ENCODE measurements around the gene XYLT1.

The XYLT1 gene

DNA sequence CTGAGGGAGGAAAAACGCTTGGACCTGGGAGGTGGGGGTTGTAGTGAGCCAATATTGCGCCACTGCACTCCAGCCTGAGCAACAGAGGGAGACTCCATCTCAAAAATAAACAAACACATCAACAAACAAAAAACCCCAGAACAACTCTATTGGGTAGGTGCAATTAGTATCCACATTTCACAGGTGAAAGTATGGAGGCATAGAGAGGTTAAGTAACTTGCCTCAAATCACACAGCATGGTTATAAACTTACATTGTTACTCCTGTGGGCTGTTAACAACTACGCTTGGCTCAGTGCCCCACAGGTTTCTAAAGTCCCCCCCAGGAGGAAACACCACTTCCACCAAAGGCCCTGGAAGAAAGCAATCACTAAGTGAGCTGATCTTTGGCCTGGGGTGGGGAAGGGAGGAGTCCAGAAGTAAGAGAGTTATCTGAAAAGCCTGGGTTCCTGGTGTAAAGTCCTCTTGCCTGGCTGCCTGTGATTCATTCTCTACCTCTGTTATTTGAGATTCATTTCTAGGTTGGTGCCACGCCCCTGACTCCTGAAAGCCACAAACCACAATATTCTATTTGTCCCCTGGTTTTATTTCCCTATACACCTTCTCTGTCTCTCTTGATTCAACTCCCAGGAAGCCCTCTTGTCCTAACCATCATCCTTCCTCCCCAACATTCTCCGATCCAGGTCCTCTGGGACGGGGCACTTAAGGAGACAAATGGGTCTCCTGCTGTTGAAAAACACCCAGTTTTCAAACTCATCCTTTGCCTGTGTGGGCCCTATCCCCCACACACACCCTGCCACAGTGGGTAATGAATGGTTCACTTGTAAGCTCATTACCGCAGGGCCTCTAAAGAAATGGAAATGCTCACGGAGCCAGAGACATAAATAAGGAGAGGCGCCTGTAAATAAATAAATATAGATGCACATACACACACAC lies 195.4 kb downstream of the XYLT1 start:
- DNase-seq: no peak

- peak; percentile 56 for DNase-seq
Measured at GRCh38 chr16:17273142-17273561, 197.6 kb downstream of the XYLT1 start.

DNA sequence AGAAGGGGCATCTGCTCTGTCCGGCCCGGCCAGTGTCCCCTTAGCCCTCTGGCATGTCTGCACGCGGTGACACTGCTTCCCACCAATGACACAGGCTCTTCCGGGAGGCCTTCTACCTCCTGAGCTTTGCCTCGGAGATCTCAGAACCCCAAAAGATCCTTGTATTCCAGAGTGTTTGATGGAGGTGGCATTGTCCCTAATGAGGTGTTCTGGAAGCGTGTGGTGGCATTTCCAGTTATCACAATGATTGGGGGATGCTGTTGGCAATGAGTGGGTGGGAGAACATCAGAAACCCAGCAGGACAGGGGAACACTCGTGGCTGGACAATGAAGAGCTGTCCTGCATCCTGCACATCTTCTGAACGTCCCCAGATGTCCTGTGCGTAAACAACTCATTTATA lies 198.0 kb downstream of the XYLT1 start:
- DNase-seq: no peak

GRCh38 chr16:17271687-17272086 lies 199.1 kb downstream of the XYLT1 start:
- no peak for DNase-seq

GRCh38 chr16:17270683-17271109 lies 200.1 kb downstream of the XYLT1 start:
- no peak for DNase-seq

DNA sequence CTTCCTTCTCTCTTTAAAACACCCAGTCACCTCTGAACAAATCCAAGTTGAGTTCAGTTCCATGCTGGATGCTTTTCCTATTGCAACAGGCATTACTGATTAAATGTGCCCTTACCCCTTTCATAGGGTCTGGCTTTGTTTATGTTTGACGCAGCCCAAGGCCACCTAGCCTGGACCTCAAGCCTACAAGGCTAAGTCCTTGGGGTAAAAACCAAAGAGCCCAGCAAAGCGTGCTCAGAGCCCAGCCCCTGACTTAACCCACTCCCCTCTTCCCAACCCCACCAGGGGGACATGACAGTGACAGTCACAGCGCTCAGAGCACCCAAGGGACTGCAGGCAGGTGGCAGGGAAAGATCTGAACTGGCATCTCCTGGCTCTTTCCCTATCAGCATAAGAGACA lies 200.6 kb downstream of the XYLT1 start:
- DNase-seq: no peak

GRCh38 chr16:17269439-17269838 lies 201.3 kb downstream of the XYLT1 start:
- DNase-seq: no peak

GRCh38 chr16:17266608-17267313 lies 204.0 kb downstream of the XYLT1 start:
- no peak for DNase-seq

- no peak for DNase-seq
Measured at GRCh38 chr16:17265154-17265553, 205.6 kb downstream of the XYLT1 start.

- DNase-seq: no peak
Measured at GRCh38 chr16:17261197-17261858, 209.4 kb downstream of the XYLT1 start.

- DNase-seq: no peak
Measured at GRCh38 chr16:17260276-17260849, 210.4 kb downstream of the XYLT1 start.

GRCh38 chr16:17259751-17260270 lies 210.9 kb downstream of the XYLT1 start:
- no peak for DNase-seq

DNA sequence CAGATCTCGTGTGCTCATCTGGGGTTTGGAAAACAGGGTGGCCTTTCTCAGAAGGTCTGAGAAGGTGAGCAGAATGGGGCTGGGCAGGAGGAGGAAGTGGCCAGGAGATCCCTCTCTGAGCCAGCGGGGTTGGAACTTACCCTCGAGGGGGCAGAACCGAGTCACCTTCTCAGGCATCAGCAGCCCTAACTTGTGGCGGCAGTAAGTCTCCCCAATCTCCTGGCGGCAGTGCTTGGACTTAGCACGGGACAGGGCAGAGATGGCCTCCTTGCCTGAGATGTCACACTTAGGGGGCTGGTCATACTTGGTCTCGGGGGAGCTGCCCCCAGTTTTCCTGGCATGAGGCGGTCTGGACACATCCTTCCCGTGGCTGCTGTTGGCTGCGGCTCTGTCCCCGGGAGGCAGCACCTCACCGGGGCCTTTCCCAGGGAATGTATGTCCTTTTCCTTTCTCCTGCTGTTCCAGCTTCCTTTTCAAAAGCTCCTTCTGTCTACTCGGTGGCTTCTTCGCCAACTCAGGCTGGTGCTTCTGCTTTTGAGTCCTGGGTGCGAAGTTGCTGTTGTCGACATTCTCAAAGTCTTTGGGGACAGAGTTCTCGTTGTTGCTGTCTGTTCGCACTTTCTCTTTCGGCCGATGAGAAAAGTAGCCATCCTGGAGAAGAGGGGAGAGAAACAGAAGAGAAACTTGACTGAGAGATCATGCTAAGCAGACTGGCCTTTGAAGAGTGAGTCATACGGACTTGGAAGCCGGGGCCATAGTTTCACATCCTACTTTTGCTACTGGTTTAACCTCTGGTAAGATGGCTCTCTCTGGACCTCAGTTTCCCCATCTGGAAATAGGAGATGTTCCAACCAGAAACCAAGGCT lies 211.7 kb downstream of the XYLT1 start:
- DNase-seq: no peak

DNA sequence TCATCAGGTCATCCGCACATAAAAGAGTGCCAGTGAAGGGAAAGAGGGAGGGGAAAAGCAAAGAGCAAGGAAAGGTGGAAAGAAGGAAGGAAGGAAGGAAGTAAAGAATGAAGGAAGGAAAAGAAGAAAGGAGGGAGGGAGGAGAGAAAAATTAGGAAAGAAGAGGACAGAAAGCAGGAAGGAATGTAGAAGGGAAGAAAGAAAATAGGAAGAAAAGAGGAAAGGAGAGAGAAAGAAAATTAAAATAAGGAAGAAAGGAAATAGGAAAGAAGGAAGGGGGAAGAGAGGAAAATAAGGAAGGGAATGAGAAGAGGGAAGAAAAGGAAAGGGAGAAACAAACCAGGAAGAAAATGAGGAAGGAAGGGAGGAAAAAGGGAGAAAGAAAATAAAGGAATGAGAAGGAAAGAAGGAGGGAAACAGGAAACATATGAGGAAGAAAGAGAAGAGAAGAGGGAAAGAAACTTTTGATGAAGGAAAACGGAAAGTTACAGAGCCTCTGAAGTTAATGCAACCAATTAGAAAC lies 212.6 kb downstream of the XYLT1 start:
- DNase-seq: no peak

GRCh38 chr16:17257426-17258023 lies 213.2 kb downstream of the XYLT1 start:
- DNase-seq: no peak

DNA sequence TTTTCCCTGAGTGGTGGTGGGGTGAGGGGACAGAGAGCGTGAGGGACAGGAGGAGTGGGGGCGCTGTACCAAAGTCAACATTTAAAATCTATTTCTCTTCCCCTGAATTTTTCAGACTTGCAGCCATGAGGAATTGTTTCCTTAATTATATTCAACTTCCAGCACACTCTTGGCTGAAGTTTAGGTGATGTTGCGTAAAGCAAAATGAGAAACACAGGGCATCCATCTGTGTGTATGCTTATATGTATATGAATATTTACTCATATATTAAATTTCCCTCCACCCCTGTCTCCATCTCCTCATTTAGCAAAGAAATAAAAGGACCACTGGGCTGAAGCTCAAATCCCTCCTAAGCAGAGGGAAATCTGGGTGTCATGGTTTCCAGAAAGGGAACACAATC lies 218.1 kb downstream of the XYLT1 start:
- DNase-seq: no peak

GRCh38 chr16:17252064-17252463 lies 218.7 kb downstream of the XYLT1 start:
- DNase-seq: no peak

DNA sequence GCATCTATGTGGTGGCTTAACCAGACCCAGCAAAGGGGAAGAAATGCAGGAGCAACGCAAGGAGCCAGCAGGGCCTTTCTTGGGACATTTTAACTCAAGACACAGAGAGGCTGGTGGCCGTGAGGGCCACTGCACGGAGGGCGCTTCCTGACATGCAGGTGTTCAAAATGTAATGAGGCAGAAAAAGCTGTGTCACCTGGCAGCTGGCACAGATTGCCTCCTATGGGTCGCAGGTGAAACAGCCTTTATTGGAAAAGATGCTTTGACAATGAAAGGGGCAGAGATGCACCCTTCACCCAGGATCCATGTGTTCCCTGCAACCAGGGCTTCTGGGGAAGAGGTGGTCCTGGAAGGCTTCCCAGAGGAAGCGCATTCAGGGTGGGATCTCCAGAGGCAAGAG lies 219.3 kb downstream of the XYLT1 start:
- no peak for DNase-seq

DNA sequence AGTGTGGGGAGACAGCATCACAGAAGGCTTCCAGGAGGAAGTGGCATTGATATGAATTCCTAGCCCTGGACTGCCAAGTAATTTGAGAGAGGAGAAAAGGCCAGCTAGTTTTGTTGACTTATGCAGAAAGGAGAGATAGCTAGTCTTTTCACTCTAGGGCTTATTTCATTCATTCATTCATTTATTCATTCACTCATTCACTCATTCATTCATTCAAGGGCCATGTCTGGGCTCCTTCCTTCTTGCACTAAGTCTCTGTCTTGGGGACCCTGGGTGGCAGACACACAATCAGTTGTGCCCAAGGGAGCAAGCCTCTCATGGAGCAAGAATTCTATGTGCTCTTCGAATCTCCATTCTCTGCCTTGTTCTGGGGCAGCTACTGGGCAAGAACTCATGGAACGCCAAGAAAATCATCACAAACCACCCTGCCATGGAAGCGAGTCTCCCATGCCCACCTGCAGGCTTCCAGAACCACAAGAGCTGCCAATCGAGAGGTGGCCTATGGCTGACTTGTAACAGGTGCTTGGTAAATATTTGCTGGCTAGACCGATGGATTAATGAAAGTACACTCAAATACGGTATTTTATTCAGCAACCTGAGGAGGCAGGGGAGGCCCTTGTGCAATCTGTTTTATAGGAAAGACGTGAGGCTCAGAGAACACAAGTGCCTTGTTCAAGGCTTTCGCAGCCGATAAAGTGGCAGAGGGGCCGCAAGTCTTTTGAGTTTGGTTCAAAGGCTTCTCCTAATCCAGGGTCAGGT lies 223.6 kb downstream of the XYLT1 start:
- no peak for DNase-seq

DNA sequence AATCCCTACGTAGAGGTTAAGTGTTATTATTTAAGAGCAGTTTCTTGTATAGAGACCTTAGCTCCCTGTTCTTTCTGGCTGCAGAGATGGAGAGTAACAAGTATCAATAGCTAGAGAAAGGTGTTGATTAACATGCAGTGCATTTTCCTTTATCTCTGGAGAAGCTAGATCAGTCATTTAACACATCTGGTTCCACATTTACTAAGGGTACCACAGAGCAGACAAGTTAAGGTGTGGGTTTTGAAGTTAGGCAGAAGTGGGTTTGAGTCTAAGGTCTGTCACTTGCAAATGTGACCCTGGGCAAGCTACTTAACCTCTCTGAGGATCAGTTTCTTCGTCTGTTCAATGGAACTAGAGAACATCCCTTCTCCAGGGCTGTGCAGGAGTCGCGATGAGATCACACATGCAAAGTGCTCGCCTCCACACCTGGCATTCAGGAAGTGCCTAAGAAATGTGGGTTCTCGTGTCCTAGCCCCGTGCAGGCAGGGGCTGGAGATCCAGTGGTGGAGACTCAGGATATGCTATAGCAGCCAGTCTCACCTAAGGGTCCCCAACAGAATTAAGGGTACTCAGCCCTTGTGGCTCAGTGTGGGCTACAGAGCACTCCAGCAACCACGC lies 224.4 kb downstream of the XYLT1 start:
- no peak for DNase-seq
